Activated naive CD4-positive, alpha-beta T cell treated with anti-CD3 and anti-CD28 coated beads, Interleukin-2, amount 50 U/mL, for 16 hours (primary cell): Measurements from ENCODE around the gene ZNF687.

ENCODE experiments used
- DNase-seq: peaks from one replicate; pipeline ENCODE4 v3.0.0-alpha.2; 2020

ZNF687 gene

DNA sequence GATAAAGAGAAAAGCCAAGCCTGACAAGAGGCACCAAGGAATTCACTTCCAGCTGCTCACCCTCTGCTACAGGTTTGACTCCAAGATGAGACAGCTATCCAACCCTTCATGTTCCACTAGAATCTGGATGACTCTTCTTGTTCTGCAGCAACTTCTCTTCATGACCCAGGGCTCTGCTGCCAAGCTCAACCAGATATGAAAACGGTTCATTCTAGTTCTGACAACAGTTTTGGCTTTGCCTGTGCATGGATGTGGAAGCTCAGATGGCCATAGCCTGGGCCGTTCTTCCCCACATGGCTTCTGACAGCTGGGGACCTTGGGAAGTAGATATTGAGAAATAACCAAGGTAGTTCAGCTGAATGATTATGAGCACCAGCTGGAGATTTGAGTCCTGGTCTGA lies 31.4 kb downstream of the ZNF687 start:
- DNase-seq, result no peak

GRCh38 chr1:151314137-151314875 lies 32.2 kb downstream of the ZNF687 start:
- no peak for DNase-seq

GRCh38 chr1:151315565-151316235 lies 33.6 kb downstream of the ZNF687 start:
- DNase-seq, result no peak

DNA sequence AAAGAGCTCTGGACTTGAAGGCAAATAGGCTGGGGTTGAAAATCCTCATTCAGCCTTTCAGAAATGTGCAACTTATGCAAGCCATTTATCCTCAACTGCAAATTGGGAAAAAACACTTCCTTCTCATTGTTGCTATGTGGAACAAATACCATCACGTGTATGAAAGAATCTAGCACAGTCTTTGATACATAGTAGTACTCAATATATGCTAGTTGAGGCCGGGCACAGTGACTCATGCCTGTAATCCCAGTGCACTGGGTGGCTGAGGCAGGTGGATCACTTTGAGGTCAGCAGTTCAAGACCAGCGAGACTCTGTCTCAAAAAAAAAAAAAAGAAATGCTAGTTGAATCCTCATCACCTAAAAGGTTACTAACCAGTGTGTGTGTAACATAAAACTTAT lies 36.9 kb downstream of the ZNF687 start:
- no peak for DNase-seq

DNA sequence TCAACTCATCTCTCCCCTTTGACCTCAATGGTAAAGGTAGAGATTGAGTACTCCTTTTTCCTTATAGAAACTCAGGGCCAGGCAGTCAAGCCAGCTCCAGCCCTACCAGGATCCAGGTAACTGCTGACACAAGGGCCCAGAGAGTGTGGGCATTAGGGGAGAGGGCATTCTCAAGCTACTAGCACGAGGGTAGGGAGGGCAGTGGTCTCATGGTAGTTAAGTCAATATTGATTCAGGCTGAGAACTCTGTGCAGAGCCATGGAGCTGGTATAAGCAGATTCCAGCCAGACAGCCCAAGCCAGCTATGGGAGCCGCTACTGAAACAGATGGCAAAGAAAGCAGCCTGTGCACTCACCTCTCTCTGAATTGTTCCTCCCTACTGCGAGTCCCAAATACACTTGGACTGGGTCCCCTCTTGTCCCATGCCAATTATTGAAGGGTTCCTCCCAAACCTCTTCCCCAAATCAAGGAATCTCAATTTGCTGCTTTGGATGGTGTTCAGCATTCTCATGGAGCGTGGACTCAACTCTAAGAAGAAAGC lies 42.4 kb downstream of the ZNF687 start:
- DNase-seq, result no peak

GRCh38 chr1:151325231-151325630 lies 43.1 kb downstream of the ZNF687 start:
- DNase-seq, result no peak

GRCh38 chr1:151325646-151326429 lies 43.7 kb downstream of the ZNF687 start:
- DNase-seq, result no peak

DNA sequence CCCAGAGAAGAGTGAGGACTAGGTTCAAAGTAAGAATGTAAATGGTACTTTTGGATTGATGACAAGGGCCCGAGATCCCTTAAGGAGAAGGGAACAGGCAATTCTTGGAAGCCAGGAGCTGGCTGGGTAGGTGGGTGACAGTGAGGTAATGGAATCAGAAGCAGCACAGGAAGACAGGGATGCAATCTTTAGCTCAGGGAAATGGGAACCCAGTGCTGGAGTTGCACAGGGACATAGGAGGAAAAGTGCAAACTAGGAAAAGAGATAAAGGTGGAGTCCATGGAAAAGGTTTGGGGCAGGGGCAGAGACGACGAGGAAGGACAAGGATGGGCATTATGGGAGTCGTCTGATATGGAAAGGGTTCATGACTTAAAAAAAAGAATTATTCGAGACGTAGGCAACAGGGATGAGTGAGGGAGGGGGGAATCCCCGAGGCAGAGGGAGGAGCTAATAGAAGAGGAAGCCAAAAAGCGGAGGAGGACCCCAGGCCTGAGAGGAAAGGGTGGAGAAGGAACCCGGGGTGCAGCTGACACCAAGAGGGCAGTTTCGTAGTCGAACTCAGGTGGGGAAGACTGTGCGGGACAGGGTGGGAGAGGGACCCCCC lies 44.6 kb downstream of the ZNF687 start:
- peak; percentile 57 for DNase-seq

GRCh38 chr1:151327223-151327902 lies 45.3 kb downstream of the ZNF687 start, which contains the start of gene PI4KB:
TSS of gene PI4KB (minus strand) at chr1:151327416. CDS start at chr1:151316481, 10,935 bp downstream.
- DNase-seq, result peak; percentile 89

- no peak for DNase-seq
Measured at GRCh38 chr1:151327903-151328674, 46.0 kb downstream of the ZNF687 start.

DNA sequence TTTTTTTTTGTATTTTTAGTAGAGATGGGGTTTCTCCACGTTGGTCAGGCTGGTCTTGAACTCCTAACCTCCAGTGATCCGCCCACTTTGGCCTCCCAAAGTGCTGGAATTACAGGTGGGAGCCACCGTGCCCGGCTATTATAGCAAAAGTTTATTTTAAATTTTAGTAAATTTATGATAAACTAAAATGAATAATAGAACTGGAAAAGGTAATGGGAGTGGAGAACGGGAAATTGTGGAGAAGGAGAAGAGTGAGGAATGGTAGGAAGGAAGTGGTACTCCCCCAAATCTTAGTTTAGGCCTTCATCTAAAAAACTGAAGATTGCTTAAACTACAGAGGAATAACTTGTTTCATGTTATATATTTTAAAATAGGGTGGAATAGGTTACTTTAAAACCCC lies 52.7 kb downstream of the ZNF687 start:
- no peak for DNase-seq

DNA sequence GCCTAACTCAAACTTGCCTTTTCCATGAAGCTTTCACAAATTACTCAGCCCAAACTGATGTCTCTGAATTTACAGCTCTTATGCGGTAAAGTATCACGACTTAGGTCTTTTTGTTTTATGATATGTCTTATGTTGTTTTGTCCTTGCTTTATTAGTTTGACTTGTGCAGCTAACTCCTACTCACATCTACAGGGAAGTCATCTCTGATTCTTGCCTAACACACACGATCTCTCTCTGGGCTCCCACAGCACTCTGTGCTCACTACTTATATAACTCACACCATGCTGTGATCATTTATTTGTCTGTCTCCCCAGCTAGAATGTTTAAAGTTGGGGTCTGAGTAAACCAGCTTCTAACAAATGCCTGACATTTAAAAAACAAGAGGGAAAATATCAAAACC lies 54.5 kb downstream of the ZNF687 start:
- no peak for DNase-seq

GRCh38 chr1:151340870-151341754 lies 59.0 kb downstream of the ZNF687 start:
- DNase-seq, result peak; percentile 32
